ENCODE results near the gene NFAT5. TPM values are rescaled to one million over a fixed set of nuclear protein-coding genes. Genes with fewer than 3 reads are reported as not detected.

The NFAT5 gene
- total RNA-seq, 1 experiment from 2014 or later, result 21.0 TPM

- H3K18ac ChIP-seq (ENCODE audit: insufficient read length, low read depth, low read length), result no peak overlapping the region
- no peak for TF ChIP-seq CTCF (conservative IDR thresholded peaks at IDR 0.05)
- H3K9me3 Mint-ChIP-seq, result peaks cover 0 to 4% of the 10 kb centered on the region in 2 experiments; a peak in 3 of 5 replicates
Measured at GRCh38 chr16:69555437-69555836, 10.3 kb upstream of the NFAT5 start.

More at GRCh38 chr16:69555437-69555836, 10.3 kb upstream of the NFAT5 start:
- Histone ChIP-seq H3K23me2 (ENCODE audit: insufficient read length, low read depth, low read length, poor library complexity, severe bottlenecking) (no peaks in the 10 kb centered on the region), H2BK5ac (ENCODE audit: insufficient read length, low read length) (no peak overlapping the region), H2BK15ac (ENCODE audit: low read depth, low read length) (no peak overlapping the region), H3K4me2 (ENCODE audit: insufficient read depth, insufficient read length, low read length) (no peak overlapping the region), H3K27me3 (ENCODE audit: insufficient read depth, low read length) (no peaks in the 10 kb centered on the region), H4K91ac (ENCODE audit: insufficient read length, low read depth, low read length) (no peak overlapping the region), H3K4ac (ENCODE audit: low read depth, low read length) (no peak overlapping the region), H3K9ac (ENCODE audit: extremely low read depth, insufficient read length, low read length) (no peak overlapping the region), H3K14ac (ENCODE audit: insufficient read depth, low read length) (no peak overlapping the region), H2AK5ac (ENCODE audit: insufficient read length, low read length) (no peak overlapping the region), H2BK120ac (ENCODE audit: low read depth, low read length, poor library complexity, severe bottlenecking) (no peak overlapping the region), H3K27ac (ENCODE audit: insufficient read length, low read depth, low read length) (no peak overlapping the region), H3T11ph (ENCODE audit: low read length) (no peak overlapping the region), H3K56ac (ENCODE audit: insufficient read length, low read depth, low read length) (no peak overlapping the region), H2AFZ (ENCODE audit: low read length) (no peak overlapping the region), H4K5ac (ENCODE audit: insufficient read length, low read depth, low read length) (no peak overlapping the region), H3K9me3 (ENCODE audit: control insufficient read depth, low read depth, low read length) (no peaks in the 10 kb centered on the region), H3K4me1 (ENCODE audit: insufficient read depth, low read length) (no peaks in the 10 kb centered on the region), H3K23ac (ENCODE audit: insufficient read length, low read depth, low read length) (no peak overlapping the region), H3K79me2 (ENCODE audit: insufficient read depth, low read length) (no peaks in the 10 kb centered on the region), H4K20me1 (ENCODE audit: control insufficient read depth, insufficient read depth, insufficient read length) (no peaks in the 10 kb centered on the region), H4K8ac (replicated peaks; ENCODE audit: insufficient read length, low read depth, low read length) (no peak overlapping the region), H3K79me1 (ENCODE audit: insufficient read depth, low read depth, low read length, poor library complexity, severe bottlenecking) (no peaks in the 10 kb centered on the region), H2BK20ac (ENCODE audit: low read depth, low read length, poor library complexity, severe bottlenecking) (no peak overlapping the region), H2BK12ac (ENCODE audit: insufficient read length, low read depth, low read length) (no peak overlapping the region)
- H3K27ac Mint-ChIP-seq, result no peak overlapping the region
- peaks cover 1 to 4% (median 3%) of the 10 kb centered on the region in 3 experiments; a peak in 4 of 7 replicates for H3K36me3 Mint-ChIP-seq (ENCODE audit: insufficient read depth in 1 of 3, low read depth in 3 of 3)
- H3K4me1 Mint-ChIP-seq, result peaks cover 4 to 5% of the 10 kb centered on the region in 2 experiments; a peak in 3 of 4 replicates
- WGBS (ENCODE audit: extremely low coverage, insufficient read length, low lambda C conversion rate), result no CpG with 5 or more reads among the region's 1 CpG
- H3K27me3 Mint-ChIP-seq (ENCODE audit: low read depth), result no peaks in the 10 kb centered on the region
- H3K4me3 Mint-ChIP-seq, result no peak overlapping the region
- no peak for DNase-seq

Measured in H9 (cell line).